HEK293 (cell line): ENCODE data around the gene SCYGR4.

Experiments
- CTCF ChIA-PET: fragments of 350-600 bp; formaldehyde crosslinking; extraction: SDS; loops from one replicate; lab custom pipeline; 2021; ENCODE audit warnings: antibody characterized with exemption; lab: Yijun Ruan, JAX
- POLR2A ChIA-PET: fragments of 300-600 bp; formaldehyde crosslinking; extraction: SDS; loops from one replicate; lab custom pipeline; 2020; ENCODE audit warnings: antibody characterized with exemption, inconsistent platforms; lab: Yijun Ruan, JAX
- H3K27ac ChIP-seq: fragments of 200-500 bp; sonication (Bioruptor generic); 2 replicates; pipeline ENCODE4 v1.5.1; 2014; ENCODE audit warnings: low read depth, low read length, control low read depth, inconsistent platforms; ENCODE audit errors: extremely low read depth
- H3K36me3 ChIP-seq, 2 experiments: fragments of 200-500 bp in 1 of 2; sonication (Bioruptor generic) in 1 of 2; 1 replicate in 1 of 2; 2 replicates in 1 of 2; pipeline ENCODE4 v1.5.1; 2014 to 2017; ENCODE audit warnings: inconsistent platforms in 2 of 2, low read length in 2 of 2; ENCODE audit not compliant: control insufficient read depth in 2 of 2, insufficient read depth in 1 of 2
- H3K4me1 ChIP-seq: fragments of 200-500 bp; sonication (Bioruptor generic); 2 replicates; pipeline ENCODE4 v1.5.1; 2014; ENCODE audit warnings: mild to moderate bottlenecking, low read length, inconsistent platforms; ENCODE audit not compliant: control insufficient read depth, insufficient read depth
- H3K4me3 ChIP-seq: 2 replicates; pipeline ENCODE4 v1.5.1; 2011; ENCODE audit warnings: low read depth, mild to moderate bottlenecking, control low read depth, low read length, moderate library complexity
- H3K9me3 ChIP-seq: fragments of 200-500 bp; sonication (Bioruptor generic); 2 replicates; pipeline ENCODE4 v1.5.1; 2014; ENCODE audit warnings: low read depth, low read length, inconsistent platforms; ENCODE audit not compliant: control insufficient read depth, insufficient read depth
- EGR2 ChIP-seq: fragments of 450-650 bp; formaldehyde crosslinking; IDR thresholded peaks from 2 replicates; pipeline ENCODE4 v1.5.1; 2016; ENCODE audit warnings: low read depth, missing biosample characterization, missing genetic modification characterization
- GLI4 ChIP-seq: fragments of 450-650 bp; formaldehyde crosslinking; IDR thresholded peaks from 2 replicates; pipeline ENCODE4 v1.5.1; 2016; ENCODE audit warnings: missing biosample characterization, missing genetic modification characterization
- MYNN ChIP-seq: fragments of 450-650 bp; formaldehyde crosslinking; IDR thresholded peaks from 2 replicates; pipeline ENCODE4 v1.5.1; 2016; ENCODE audit warnings: missing biosample characterization, missing genetic modification characterization, borderline replicate concordance
- OSR2 ChIP-seq: fragments of 450-650 bp; formaldehyde crosslinking; IDR thresholded peaks from 2 replicates; pipeline ENCODE4 v1.5.1; 2016; ENCODE audit warnings: missing biosample characterization, missing genetic modification characterization
- PRDM10 ChIP-seq: fragments of 450-650 bp; formaldehyde crosslinking; IDR thresholded peaks from 2 replicates; pipeline ENCODE4 v1.5.1; 2016; ENCODE audit warnings: missing biosample characterization, missing genetic modification characterization
- TSHZ1 ChIP-seq: fragments of 450-650 bp; formaldehyde crosslinking; IDR thresholded peaks from 2 replicates; pipeline ENCODE4 v1.5.1; 2016; ENCODE audit warnings: missing biosample characterization, missing genetic modification characterization, borderline replicate concordance
- ZNF121 ChIP-seq: fragments of 450-650 bp; formaldehyde crosslinking; IDR thresholded peaks from 2 replicates; pipeline ENCODE4 v1.5.1; 2016; ENCODE audit warnings: missing biosample characterization, missing genetic modification characterization
- ZNF146 ChIP-seq: fragments of 450-650 bp; formaldehyde crosslinking; IDR thresholded peaks from 2 replicates; pipeline ENCODE4 v1.5.1; 2016; ENCODE audit warnings: missing biosample characterization, missing genetic modification characterization
- ZNF324 ChIP-seq: fragments of 450-650 bp; formaldehyde crosslinking; IDR thresholded peaks from 2 replicates; pipeline ENCODE4 v1.5.1; 2016; ENCODE audit warnings: missing biosample characterization, missing genetic modification characterization
- ZNF341 ChIP-seq: fragments of 450-650 bp; formaldehyde crosslinking; IDR thresholded peaks from 2 replicates; pipeline ENCODE4; 2016; ENCODE audit warnings: low read depth, missing biosample characterization, missing genetic modification characterization
- ZNF354C ChIP-seq: fragments of 450-650 bp; formaldehyde crosslinking; IDR thresholded peaks from 2 replicates; pipeline ENCODE4 v1.5.1; 2016; ENCODE audit warnings: missing biosample characterization, missing genetic modification characterization, low read depth, borderline replicate concordance
- ZNF362 ChIP-seq: fragments of 450-650 bp; formaldehyde crosslinking; IDR thresholded peaks from 2 replicates; pipeline ENCODE4 v1.5.1; 2016; ENCODE audit warnings: missing biosample characterization, missing genetic modification characterization
- ZNF37A ChIP-seq: fragments of 450-650 bp; IDR thresholded peaks from 2 replicates; pipeline ENCODE4 v1.5.1; 2018; ENCODE audit warnings: missing biosample characterization, missing genetic modification characterization
- ZNF404 ChIP-seq: fragments of 450-650 bp; formaldehyde crosslinking; IDR thresholded peaks from 2 replicates; pipeline ENCODE4 v1.5.1; 2017; ENCODE audit warnings: missing biosample characterization, missing genetic modification characterization
- ZNF610 ChIP-seq: fragments of 450-650 bp; formaldehyde crosslinking; IDR thresholded peaks from 2 replicates; pipeline ENCODE4 v1.5.1; 2016; ENCODE audit warnings: missing biosample characterization, missing genetic modification characterization, borderline replicate concordance
- ZNF658 ChIP-seq: fragments of 450-650 bp; formaldehyde crosslinking; IDR thresholded peaks from 2 replicates; pipeline ENCODE4; 2016; ENCODE audit warnings: missing biosample characterization, missing genetic modification characterization
- ZSCAN23 ChIP-seq: fragments of 450-650 bp; formaldehyde crosslinking; IDR thresholded peaks from 2 replicates; pipeline ENCODE4 v1.5.1; 2016; ENCODE audit warnings: missing biosample characterization, missing genetic modification characterization
- ZSCAN30 ChIP-seq: fragments of 450-650 bp; IDR thresholded peaks from 2 replicates; pipeline ENCODE4 v1.5.1; 2018; ENCODE audit warnings: missing biosample characterization, mild to moderate bottlenecking, missing genetic modification characterization, moderate library complexity

The SCYGR4 gene

GRCh38 chr2:227576812-227577211 lies 40.5 kb upstream of the SCYGR4 start:
- Histone ChIP-seq H3K4me3 (no peak overlapping the region), H3K4me1 (no peaks in the 10 kb centered on the region; the same call in 1 of the 2 replicates), H3K36me3 (no peaks in the 10 kb centered on the region), H3K27ac (no peak overlapping the region), H3K9me3 (no peaks in the 10 kb centered on the region)
- POLR2A ChIA-PET: no interaction called here
- TF ChIP-seq EGR2 (no peak), ZSCAN23 (tag by site-specific recombination) (no peak), ZNF404 (tag by site-specific recombination) (no peak), ZNF146 (no peak), ZNF324 (tag by site-specific recombination) (no peak), ZNF354C (no peak), ZNF362 (tag by site-specific recombination) (no peak), MYNN (tag by site-specific recombination) (no peak), PRDM10 (tag by site-specific recombination) (no peak), ZNF341 (no peak), ZNF658 (tag by site-specific recombination) (no peak), TSHZ1 (tag by site-specific recombination) (no peak)
- CTCF ChIA-PET: interaction anchor here (0.6 kb wide), 3 partner anchors 52 to 282 kb away, joined by 3 to 4 read pairs (median 3); no protein-coding TSS in a partner anchor

- ChIA-PET POLR2A (no interaction called here), CTCF (interaction anchor here (0.6 kb wide), 3 partner anchors 53 to 331 kb away, joined by 3 to 4 read pairs (median 3); no protein-coding TSS in a partner anchor)
- no peaks in the 10 kb centered on the region; the same call in 1 of the 2 replicates for H3K4me1 ChIP-seq
- H3K27ac ChIP-seq: no peak overlapping the region
- H3K4me3 ChIP-seq: no peak overlapping the region
- TF ChIP-seq ZSCAN30 (tag by site-specific recombination) (0 out of 2 replicates have a peak, but pooled peaks have one; percentile 25), OSR2 (tag by site-specific recombination) (no peak)
- TF ChIP-seq, all 188 proteins: peak for 1
- no peaks in the 10 kb centered on the region for H3K36me3 ChIP-seq
- no peaks in the 10 kb centered on the region for H3K9me3 ChIP-seq
Observed at GRCh38 chr2:227577555-227577954, 39.7 kb upstream of the SCYGR4 start.

GRCh38 chr2:227578642-227579041 lies 38.7 kb upstream of the SCYGR4 start:
- POLR2A ChIA-PET: no interaction called here
- CTCF ChIA-PET: interaction anchor here (0.7 to 0.8 kb wide), 2 partner anchors 23 to 98 kb away, joined by 3 to 4 read pairs; no protein-coding TSS in a partner anchor
- TF ChIP-seq ZNF610 (no peak), ZNF37A (tag by site-specific recombination) (no peak), ZNF121 (no peak), GLI4 (tag by site-specific recombination) (no peak)
- TF ChIP-seq, all 188 proteins: peak for 0

More at GRCh38 chr2:227578642-227579041, 38.7 kb upstream of the SCYGR4 start:
- Histone ChIP-seq H3K36me3 (no peaks in the 10 kb centered on the region), H3K4me1 (no peaks in the 10 kb centered on the region; the same call in 1 of the 2 replicates), H3K27ac (no peak overlapping the region), H3K4me3 (no peak overlapping the region), H3K9me3 (no peaks in the 10 kb centered on the region)
